ENCODE measurements around the gene NEURL1B.

Gene NEURL1B

DNA sequence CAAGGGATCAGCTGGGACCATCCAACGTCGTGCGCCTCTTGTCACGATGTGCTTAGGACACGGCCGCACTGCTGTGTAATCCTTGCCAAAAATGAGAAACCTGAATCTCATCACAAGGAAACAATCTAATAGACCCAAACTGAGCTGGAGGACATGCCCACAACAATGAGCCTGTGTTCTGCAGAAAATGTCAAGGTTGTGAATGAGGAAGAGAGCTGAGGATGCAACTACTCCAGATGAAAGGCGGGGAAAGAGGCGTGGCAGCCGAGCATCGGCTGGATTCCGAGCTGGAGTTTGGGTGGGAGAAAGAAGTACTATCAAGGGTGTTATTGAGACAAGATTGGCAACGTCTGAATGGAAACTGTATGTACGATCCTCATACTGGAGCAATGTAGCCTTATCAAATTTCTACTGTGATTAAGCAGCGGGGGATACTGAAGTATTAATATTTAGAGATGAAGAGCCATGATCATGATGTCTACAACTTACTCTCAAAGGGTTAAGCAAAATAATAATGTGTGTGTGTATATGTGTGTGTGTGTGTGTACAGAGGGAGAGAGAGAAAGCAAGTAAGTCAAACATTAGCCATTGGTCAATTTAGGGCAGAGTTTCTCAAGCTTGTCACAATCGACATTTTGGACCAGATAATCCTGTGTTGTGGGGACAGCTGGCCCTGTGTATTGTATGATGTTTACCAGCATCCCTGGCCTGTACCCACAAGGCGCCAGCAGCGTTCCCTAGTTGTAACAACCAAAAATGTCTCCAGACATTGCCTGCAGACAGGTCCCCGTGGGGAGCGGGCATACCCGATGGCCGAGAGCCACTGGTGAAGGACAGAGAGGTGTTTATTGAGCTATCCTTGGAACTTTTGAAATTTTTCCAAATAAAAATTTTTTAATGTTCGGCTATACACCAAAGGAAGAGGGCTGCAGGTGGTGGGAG is 83.5 kb downstream of the NEURL1B start:
- in situ Hi-C loops (cut with MboI; ENCODE audit: low sequenced_read_pairs) = no loop called here

DNA sequence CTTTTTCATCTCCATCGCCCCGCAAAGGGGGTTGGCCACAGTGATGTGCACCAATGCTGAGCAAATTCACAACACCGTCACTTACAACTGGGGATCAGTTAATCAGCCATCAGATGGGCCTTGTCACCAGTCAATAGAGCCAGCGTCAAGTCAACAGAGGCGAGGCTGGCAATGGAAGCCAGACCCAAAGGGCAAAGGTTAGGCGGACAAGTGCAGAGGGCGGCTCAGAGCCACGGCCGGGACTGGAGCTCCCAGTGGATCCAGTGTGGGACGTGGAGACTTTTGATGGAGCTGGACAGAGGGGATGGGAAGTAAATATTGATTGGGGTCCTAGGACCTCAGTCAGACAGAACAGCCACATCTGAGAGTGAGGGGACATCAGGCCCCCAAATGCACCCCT is 84.2 kb downstream of the NEURL1B start:
- in situ Hi-C loops (cut with MboI; ENCODE audit: low sequenced_read_pairs) = no loop called here

GRCh38 chr5:172725785-172726184 is 84.7 kb downstream of the NEURL1B start:
- in situ Hi-C loops (cut with MboI; ENCODE audit: low sequenced_read_pairs) = no loop called here

DNA sequence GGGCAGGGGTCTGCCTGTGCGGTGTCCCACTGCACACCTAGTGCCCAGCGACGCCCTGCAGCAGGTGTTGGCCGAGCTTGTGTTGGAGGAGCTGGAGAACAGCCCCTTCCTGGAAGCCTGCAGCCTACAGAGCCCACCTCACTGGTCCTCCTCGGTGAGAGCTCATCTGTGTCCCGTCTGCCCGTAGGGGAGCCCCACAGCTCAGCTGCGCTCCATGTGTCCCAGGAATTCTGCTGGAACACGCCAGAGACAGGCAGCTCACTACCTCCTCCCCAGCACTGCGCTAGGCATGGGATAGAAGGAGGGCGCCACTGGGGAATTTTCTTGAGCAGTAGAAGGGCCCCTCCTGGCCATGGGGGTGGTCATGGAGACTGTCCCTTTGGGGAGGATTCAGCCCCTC is 85.9 kb downstream of the NEURL1B start:
- in situ Hi-C loops (cut with MboI; ENCODE audit: low sequenced_read_pairs) = no loop called here

DNA sequence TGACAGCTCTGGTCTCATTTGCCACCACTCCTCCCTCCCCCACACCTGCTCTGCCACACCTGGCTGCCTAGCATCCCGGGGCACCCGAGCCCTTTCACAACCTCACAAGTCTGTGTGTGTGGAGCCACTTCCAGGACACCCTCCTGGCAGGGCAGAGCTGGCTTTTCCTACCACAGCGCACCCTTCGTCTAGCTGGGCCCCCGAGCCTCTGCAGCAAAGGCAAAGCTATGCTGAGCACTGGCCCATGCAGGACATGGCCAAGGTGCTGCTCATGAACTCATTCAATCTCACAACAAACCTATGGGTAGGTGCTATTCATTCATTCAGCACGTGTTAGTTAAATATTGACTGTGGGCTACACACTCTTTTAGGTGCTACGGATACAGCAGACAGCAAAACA is 86.5 kb downstream of the NEURL1B start:
- in situ Hi-C loops (cut with MboI; ENCODE audit: low sequenced_read_pairs) = no loop called here

GRCh38 chr5:172728481-172729241 is 87.6 kb downstream of the NEURL1B start:
- in situ Hi-C loops (cut with MboI; ENCODE audit: low sequenced_read_pairs) = no loop called here

- in situ Hi-C loops (cut with MboI; ENCODE audit: low sequenced_read_pairs) = no loop called here
Measured at GRCh38 chr5:172729588-172729987, 88.5 kb downstream of the NEURL1B start.

- in situ Hi-C loops (cut with MboI; ENCODE audit: low sequenced_read_pairs) = no loop called here
Measured at GRCh38 chr5:172730222-172730621, 89.2 kb downstream of the NEURL1B start.

GRCh38 chr5:172730981-172731679 is 90.1 kb downstream of the NEURL1B start:
- in situ Hi-C loops (cut with MboI; ENCODE audit: low sequenced_read_pairs) = no loop called here

DNA sequence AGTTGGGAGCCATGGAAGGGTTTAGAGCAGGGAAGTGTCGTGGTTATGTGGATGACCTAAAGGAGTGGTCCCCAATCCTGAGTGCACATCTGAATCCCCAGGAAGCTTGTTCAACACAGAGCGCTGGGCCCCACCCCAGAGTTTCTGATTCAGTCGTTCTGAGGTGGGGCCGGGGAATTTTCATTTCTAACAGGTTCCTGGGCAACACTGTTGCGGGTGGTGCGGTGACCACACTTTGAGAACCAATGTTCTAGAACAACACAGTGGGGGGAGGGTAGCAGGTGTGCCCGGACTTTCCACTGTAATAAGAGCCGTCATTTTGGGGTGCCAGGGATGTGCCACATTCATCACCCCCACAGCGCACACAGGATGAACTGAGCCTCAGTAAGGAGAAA is 90.6 kb downstream of the NEURL1B start:
- in situ Hi-C loops (cut with MboI; ENCODE audit: low sequenced_read_pairs) = no loop called here

GRCh38 chr5:172732201-172732865 is 91.3 kb downstream of the NEURL1B start:
- in situ Hi-C loops (cut with MboI; ENCODE audit: low sequenced_read_pairs) = no loop called here

DNA sequence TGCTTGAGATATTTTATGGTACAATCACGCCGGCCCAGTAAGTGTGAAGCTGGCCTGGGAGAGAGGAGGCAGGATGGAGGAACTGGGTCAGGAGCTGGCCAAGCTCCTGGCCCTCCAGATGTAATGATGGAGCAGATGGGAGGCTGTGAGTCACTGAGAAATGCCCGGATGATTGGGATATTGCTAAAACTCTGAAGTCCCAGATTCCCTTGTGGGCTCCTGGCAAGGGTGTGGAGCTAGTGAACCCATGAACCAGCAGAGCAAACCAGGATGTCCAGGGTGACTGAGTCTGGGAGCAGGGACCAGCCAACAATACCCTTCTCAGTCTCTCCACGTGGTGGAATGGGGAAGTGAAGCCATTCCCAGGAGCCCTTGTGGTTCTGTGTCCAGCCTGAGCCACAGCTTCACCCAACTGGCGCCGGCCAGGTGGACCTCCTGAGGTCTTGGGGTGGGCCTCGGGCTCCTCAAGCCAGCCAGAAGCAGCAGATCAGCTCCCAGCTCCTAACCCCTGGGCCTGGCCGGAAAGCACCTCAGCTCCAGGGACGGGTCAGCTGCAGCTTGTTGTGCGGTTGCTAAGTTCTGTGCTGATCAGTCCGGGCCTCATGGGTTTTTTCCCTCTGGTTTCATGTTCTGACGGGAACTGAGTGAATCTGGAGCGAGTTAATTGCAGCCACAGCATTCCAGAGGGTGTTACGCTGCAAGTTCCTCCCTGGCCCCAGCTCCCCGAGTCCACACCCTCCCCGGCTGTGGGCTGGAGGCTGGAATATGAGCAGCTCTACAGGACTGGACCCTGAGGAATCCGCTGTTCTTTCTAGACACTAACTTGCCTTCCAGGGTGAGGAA is 92.3 kb downstream of the NEURL1B start:
- in situ Hi-C loops (cut with MboI; ENCODE audit: low sequenced_read_pairs) = no loop called here

DNA sequence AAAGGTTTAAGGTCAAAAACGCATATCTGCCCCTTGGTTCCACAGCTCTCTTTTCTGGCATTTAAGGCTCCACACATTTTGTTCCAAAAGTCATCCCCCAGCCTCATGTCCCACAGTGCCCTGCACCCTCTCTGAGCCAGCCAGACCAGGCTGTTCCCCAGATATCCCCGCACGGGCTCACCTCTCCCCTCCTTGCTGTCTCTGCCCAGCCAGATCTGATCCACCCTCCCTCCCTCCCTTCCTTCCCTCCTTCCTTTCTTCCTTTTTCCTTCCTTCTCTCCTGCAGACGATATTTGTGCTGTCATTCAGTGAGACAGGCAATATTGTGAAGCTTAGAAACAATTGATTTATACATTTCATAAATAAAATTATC is 92.9 kb downstream of the NEURL1B start:
- in situ Hi-C loops (cut with MboI; ENCODE audit: low sequenced_read_pairs) = no loop called here

DNA sequence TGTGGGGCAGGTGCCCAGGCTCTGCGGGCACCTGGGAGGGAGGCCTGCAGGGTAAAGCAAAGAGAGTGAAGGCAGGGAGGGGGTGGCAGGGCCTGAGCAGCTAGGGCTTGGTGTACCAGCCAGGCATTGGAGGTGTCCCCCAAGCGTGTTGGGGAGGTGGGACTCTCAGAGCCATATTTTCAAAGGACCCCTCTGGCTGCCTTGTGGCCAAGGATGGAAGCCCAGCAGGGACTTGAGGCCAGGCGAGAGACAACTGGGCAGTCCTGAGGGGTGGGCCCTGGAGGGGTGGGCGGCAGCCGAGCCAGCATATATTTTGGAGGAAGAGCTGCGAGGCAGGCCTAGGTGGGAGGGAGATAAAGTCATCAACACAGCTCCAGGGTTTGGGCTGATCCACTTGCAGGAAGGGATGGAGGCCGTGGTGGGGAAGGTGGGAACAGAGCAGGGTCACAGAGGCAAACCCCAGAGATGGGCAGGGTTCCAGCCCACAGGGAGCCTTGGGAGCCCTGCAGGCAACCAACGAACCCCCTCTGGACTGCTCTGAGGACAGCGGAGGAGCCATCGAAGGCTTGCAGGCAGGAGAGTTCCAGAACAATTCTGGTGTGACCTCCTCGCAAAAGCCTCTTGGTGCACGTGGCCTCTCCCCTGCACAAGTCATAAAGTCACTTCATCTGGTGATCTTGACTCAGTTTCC is 94.2 kb downstream of the NEURL1B start:
- in situ Hi-C loops (cut with MboI; ENCODE audit: low sequenced_read_pairs) = no loop called here

GRCh38 chr5:172736508-172737135 is 95.6 kb downstream of the NEURL1B start:
- in situ Hi-C loops (cut with MboI; ENCODE audit: low sequenced_read_pairs) = no loop called here

DNA sequence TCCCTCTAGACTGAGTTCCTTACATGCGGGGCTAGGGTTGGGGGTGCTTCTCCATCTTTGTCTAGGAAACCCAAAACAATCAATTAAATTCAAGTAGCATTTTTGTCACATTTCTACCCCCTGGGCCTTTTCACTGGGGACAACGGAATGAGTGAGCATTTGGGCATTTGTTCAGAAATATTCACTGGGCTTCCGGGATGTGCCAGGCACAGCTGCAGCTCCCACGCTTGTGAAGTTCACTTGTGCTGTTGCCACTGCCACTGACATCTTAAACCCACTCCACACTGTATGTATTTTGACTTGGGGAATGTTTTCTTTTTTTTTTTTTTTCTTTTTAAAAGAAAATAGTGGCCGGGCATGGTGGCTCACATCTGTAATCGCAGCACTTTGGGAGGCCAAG is 98.3 kb downstream of the NEURL1B start:
- in situ Hi-C loops (cut with MboI; ENCODE audit: low sequenced_read_pairs) = no loop called here

DNA sequence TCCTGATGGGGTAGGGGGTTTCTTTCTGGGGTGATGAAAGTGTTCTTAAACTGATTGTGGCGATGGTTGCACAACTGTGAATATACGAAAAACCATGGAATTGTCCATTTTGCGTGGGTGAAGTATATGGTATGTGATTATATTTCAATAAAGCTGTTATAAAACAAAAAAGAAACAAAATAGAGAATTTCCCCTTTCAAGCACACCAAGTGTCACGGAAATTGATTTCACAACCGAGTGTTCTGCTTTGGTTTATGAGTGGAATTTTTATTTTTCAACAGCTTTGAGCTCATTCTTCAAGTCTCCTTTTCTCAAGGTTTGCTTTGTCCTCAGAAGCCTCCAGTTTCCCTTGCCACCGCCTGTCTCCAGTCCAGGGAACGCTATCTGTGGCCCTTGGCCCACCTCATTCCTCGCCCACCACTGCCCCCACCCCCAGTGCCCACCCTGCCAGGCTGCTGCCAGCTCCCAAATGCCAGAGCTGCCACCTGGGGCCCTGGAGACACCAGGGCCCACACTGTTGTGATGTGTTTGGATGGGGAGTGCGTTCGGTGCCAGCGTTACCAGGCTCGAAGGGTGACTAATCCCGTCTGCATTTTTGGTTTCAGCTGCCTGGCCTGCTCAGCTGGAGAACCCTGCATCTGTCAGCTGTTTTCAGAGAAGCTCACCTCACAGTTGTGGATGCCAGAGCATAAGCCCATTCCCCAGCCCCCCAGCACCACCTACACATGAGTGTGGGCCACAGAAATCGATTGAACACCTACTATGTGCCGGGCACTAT is 99.6 kb downstream of the NEURL1B start:
- in situ Hi-C loops (cut with MboI; ENCODE audit: low sequenced_read_pairs) = no loop called here

Data from HL-60/S4 (cell line).